Duodenal mucosa (tissue), 2 donors: Measurements from ENCODE around the gene DNAH2.

ENCODE experiments used
- H3K27ac ChIP-seq: one replicate; pipeline ENCODE4 v1.7.0; 2013; ENCODE audit warnings: low read depth, low read length
- H3K27me3 ChIP-seq, 2 donors: one replicate each; pipeline ENCODE4 v1.7.0; 2013; ENCODE audit warnings: low read length in 2 of 2, control low read depth in 1 of 2; ENCODE audit not compliant: insufficient read depth in 2 of 2, control insufficient read depth in 1 of 2
- H3K36me3 ChIP-seq, 2 donors: one replicate each; pipeline ENCODE4 v1.7.0; 2013; ENCODE audit warnings: low read length in 2 of 2, control low read depth in 1 of 2; ENCODE audit not compliant: insufficient read depth in 2 of 2, control insufficient read depth in 1 of 2
- H3K4me1 ChIP-seq, 2 donors: one replicate each; pipeline ENCODE4 v1.7.0; 2013; ENCODE audit warnings: low read length in 2 of 2, control low read depth in 1 of 2; ENCODE audit not compliant: insufficient read depth in 2 of 2, control insufficient read depth in 1 of 2
- H3K4me3 ChIP-seq, 2 donors: one replicate each; pipeline ENCODE4 v1.7.0; 2013; ENCODE audit warnings: low read length in 2 of 2, low read depth in 1 of 2
- H3K9ac ChIP-seq, 2 donors: one replicate each; pipeline ENCODE4 v1.7.0; 2013; ENCODE audit warnings: low read length in 2 of 2, low read depth in 1 of 2
- H3K9me3 ChIP-seq, 2 donors: one replicate each; pipeline ENCODE4 v1.7.0; 2013; ENCODE audit warnings: low read length in 2 of 2, control low read depth in 1 of 2; ENCODE audit not compliant: control insufficient read depth in 1 of 2

Gene DNAH2

GRCh38 chr17:7687072-7687907 is 30.3 kb upstream of the DNAH2 start, which contains the start of gene TP53:
Gene TP53, minus strand, starts transcription at chr17:7687490. Its CDS starts 10,896 bp downstream, at chr17:7676594.
- H3K9me3 ChIP-seq: no peaks in the 10 kb centered on the region
- no peaks in the 10 kb centered on the region for H3K36me3 ChIP-seq
- H3K27me3 ChIP-seq: no peaks in the 10 kb centered on the region

DNA sequence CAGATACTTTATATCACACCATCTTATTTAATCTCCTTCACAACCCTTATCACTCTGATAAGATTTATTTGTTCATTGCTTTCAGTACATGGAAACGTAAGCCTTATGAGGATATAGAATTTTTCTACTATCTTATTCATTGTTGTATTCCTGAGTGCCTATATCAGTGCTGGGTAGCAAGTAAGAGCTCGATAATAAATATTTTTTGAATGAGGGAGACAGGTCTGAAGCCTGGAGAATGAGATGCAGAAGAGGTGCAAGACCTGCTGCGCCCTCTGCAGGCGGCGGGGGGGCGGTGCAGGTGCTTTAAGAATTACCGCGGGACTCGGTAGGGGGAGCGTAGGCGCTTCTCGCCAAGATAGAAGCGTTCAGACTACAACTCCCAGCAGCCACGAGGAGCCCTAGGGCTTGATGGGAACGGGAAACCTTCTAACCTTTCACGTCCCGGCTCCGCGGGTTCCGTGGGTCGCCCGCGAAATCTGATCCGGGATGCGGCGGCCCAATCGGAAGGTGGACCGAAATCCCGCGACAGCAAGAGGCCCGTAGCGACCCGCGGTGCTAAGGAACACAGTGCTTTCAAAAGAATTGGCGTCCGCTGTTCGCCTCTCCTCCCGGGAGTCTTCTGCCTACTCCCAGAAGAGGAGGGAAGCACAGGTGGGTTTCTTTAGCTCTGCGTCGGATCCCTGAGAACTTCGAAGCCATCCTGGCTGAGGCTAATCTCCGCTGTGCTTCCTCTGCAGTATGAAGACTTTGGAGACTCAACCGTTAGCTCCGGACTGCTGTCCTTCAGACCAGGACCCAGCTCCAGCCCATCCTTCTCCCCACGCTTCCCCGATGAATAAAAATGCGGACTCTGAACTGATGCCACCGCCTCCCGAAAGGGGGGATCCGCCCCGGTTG is 29.4 kb upstream of the DNAH2 start, which contains the start of gene WRAP53:
WRAP53 (plus strand) TSS at position 570 of the 900 bp plus-strand sequence; CDS start at position 742, 172 bp downstream.
- Histone ChIP-seq H3K9ac (peak within 1 kb of the TSS; percentile 88 to 100), H3K4me3 (peak within 1 kb of the TSS; percentile 95 to 100), H3K36me3 (no peaks in the 10 kb centered on the region), H3K4me1 (peaks cover 26 to 31% of the 10 kb centered on the region in 2 donors), H3K27me3 (no peaks in the 10 kb centered on the region), H3K9me3 (no peaks in the 10 kb centered on the region), H3K27ac (peak within 1 kb of the TSS; percentile 93)

More at GRCh38 chr17:7687072-7687907, 30.3 kb upstream of the DNAH2 start, which contains the start of gene TP53:
- H3K27ac ChIP-seq: peak within 1 kb of the TSS; percentile 93
- peaks cover 26 to 31% of the 10 kb centered on the region in 2 donors for H3K4me1 ChIP-seq
- H3K9ac ChIP-seq: peak within 1 kb of the TSS; percentile 88 to 100
- peak within 1 kb of the TSS; percentile 95 to 100 for H3K4me3 ChIP-seq

DNA sequence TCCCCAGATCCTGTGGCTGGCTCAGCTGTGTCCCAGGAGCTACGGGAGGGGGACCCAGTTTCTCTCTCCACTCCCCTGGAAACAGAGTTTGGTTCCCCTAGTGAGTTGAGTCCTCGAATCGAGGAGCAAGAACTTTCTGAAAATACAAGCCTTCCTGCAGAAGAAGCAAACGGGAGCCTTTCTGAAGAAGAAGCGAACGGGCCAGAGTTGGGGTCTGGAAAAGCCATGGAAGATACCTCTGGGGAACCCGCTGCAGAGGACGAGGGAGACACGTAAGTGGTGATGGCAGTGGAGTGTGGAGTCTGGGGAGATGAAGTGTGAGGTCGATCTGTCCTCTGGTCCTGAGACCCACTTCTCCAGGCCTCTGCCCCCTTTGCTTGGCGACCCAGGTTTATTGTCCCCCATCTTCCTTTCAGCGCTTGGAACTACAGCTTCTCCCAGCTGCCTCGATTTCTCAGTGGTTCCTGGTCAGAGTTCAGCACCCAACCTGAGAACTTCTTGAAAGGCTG is 28.7 kb upstream of the DNAH2 start:
- H3K4me1 ChIP-seq: peaks cover 26 to 31% of the 10 kb centered on the region in 2 donors
- H3K36me3 ChIP-seq: no peaks in the 10 kb centered on the region
- H3K9ac ChIP-seq: peak overlapping the region; percentile 68 to 92
- no peaks in the 10 kb centered on the region for H3K9me3 ChIP-seq
- no peaks in the 10 kb centered on the region for H3K27me3 ChIP-seq
- peak overlapping the region; percentile 83 to 96 for H3K4me3 ChIP-seq
- H3K27ac ChIP-seq: no peak overlapping the region

GRCh38 chr17:7695586-7695985 is 22.0 kb upstream of the DNAH2 start:
- no peak overlapping the region for H3K4me3 ChIP-seq
- H3K27ac ChIP-seq: no peak overlapping the region
- no peaks in the 10 kb centered on the region for H3K4me1 ChIP-seq
- no peaks in the 10 kb centered on the region for H3K27me3 ChIP-seq
- H3K9ac ChIP-seq: no peak overlapping the region
- peaks cover 0 to 8% of the 10 kb centered on the region in 2 donors for H3K36me3 ChIP-seq
- no peaks in the 10 kb centered on the region for H3K9me3 ChIP-seq

DNA sequence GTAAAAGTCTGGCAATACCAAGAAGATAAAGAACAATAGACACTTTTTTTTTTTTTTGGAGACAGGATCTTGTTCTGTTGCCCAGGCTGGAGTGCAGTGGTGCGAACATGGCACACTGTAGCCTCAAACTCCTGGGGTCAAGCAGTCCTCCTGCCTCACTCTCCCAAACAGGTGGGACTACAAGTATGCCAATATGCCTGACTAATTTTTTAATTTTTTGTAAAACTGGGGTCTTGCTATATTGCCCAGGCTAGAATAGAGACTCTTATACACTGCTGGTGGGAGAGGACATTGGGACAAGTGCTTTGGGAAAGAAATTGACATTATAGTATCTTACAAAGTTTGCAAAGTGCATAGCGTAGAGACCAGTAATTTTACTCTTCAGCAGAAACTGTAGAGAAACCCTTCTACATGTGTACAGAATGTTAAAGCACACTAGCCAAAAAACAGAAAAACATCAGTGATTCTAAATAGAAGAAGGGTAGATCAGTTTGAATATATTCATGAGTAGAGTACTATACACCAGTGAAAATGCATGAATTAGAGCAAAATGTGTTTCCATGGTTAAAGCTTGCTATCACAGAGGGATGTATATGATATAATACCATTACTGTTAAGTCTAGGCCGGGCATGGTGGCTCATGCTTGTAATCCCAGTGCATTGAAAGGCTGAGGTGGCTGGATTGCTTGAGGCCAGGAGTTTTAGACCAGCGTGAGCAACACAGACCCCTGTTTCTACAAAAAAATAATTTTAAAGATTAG is 19.5 kb upstream of the DNAH2 start:
- Histone ChIP-seq H3K4me3 (no peak overlapping the region), H3K4me1 (no peaks in the 10 kb centered on the region), H3K27ac (no peak overlapping the region), H3K36me3 (peaks cover 3 to 23% of the 10 kb centered on the region in 2 donors), H3K9ac (no peak overlapping the region), H3K27me3 (peaks cover 0 to under 1% of the 10 kb centered on the region in 2 donors), H3K9me3 (no peaks in the 10 kb centered on the region)

- Histone ChIP-seq H3K36me3 (peaks cover 3 to 19% of the 10 kb centered on the region in 2 donors), H3K27me3 (peaks cover 10 to 19% of the 10 kb centered on the region in 2 donors)
These were observed 17.0 kb upstream of the DNAH2 start for GRCh38 chr17:7700510-7700909.

DNA sequence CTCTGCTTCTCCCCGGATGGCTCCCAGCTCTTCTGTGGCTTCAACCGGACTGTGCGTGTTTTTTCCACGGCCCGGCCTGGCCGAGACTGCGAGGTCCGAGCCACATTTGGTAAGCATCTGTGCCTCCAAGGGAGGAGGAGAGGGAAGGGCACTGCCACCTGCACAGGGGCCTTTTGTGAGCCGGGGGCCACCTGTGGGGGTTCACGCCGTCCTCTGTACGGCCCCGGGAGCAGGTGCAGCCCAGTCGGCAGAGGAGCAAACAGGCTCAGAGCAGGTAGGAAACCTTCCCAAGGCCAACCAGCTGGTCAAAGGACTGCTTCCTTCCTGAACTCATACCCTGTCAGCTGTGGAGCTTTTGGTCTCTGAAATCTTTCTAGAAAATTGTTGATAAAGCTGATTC is 15.9 kb upstream of the DNAH2 start:
- peaks cover 6% of the 10 kb centered on the region in 2 donors for H3K4me1 ChIP-seq
- peaks cover 22 to 29% of the 10 kb centered on the region in 2 donors for H3K27me3 ChIP-seq
- H3K27ac ChIP-seq: no peak overlapping the region
- no peaks in the 10 kb centered on the region for H3K9me3 ChIP-seq
- H3K36me3 ChIP-seq: peaks cover 3 to 15% of the 10 kb centered on the region in 2 donors
- no peak overlapping the region for H3K4me3 ChIP-seq
- no peak overlapping the region for H3K9ac ChIP-seq

More at GRCh38 chr17:7700510-7700909, 17.0 kb upstream of the DNAH2 start:
- H3K27ac ChIP-seq: no peak overlapping the region
- no peaks in the 10 kb centered on the region for H3K9me3 ChIP-seq
- no peak overlapping the region for H3K4me3 ChIP-seq
- H3K4me1 ChIP-seq: peaks cover 6% of the 10 kb centered on the region in 2 donors
- no peak overlapping the region for H3K9ac ChIP-seq

GRCh38 chr17:7702776-7703175 is 14.8 kb upstream of the DNAH2 start:
- Histone ChIP-seq H3K27me3 (peaks cover 30 to 39% of the 10 kb centered on the region in 2 donors), H3K4me1 (peaks cover 6% of the 10 kb centered on the region in 2 donors), H3K36me3 (peaks cover 3 to 15% of the 10 kb centered on the region in 2 donors), H3K9me3 (no peaks in the 10 kb centered on the region), H3K9ac (no peak overlapping the region), H3K4me3 (no peak overlapping the region), H3K27ac (no peak overlapping the region)
